OCI-LY1 (cell line): ENCODE measurements around the gene TBC1D9B.

Source experiments
- H2AFZ ChIP-seq: fragments of 200-600 bp; sonication (generic), shearing (Covaris generic); 2 replicates; pipeline ENCODE4 v1.6.0; 2014; ENCODE audit warnings: antibody characterized with exemption, mild to moderate bottlenecking, low read length
- H3F3A ChIP-seq: fragments of 200-600 bp; sonication (generic), shearing (Covaris generic); 2 replicates; pipeline ENCODE4 v1.6.0; 2014; ENCODE audit warnings: mild to moderate bottlenecking, antibody characterized with exemption, low read length, moderate library complexity; ENCODE audit not compliant: insufficient read depth
- H3K27ac ChIP-seq: fragments of 200-600 bp; sonication (generic); 2 replicates; pipeline ENCODE4 v1.5.1; 2014; ENCODE audit warnings: low read length, mixed run types, mild to moderate bottlenecking, low read depth; ENCODE audit not compliant: poor library complexity, severe bottlenecking
- H3K27me3 ChIP-seq: fragments of 200-600 bp; sonication (generic); 2 replicates; pipeline ENCODE4 v1.6.0; 2014; ENCODE audit warnings: antibody characterized with exemption, mild to moderate bottlenecking, low read length, moderate library complexity; ENCODE audit not compliant: insufficient read depth
- H3K36me3 ChIP-seq: fragments of 200-600 bp; sonication (generic); 2 replicates; pipeline ENCODE4 v1.6.1; 2014; ENCODE audit warnings: mild to moderate bottlenecking, antibody characterized with exemption, low read length, moderate library complexity, mixed read lengths; ENCODE audit not compliant: insufficient read depth
- H3K4me1 ChIP-seq: fragments of 200-600 bp; sonication (generic); 2 replicates; pipeline ENCODE4 v1.5.1; 2014; ENCODE audit warnings: mild to moderate bottlenecking, low read length, moderate library complexity; ENCODE audit not compliant: insufficient read depth, severe bottlenecking
- H3K4me2 ChIP-seq: fragments of 200-600 bp; sonication (generic), shearing (Covaris generic); 2 replicates; pipeline ENCODE4 v1.6.1; 2014; ENCODE audit warnings: low read length
- H3K4me3 ChIP-seq: fragments of 200-600 bp; sonication (generic); 2 replicates; pipeline ENCODE4 v1.5.1; 2014; ENCODE audit warnings: low read length, low read depth, mild to moderate bottlenecking, mixed read lengths; ENCODE audit not compliant: poor library complexity, severe bottlenecking
- H3K79me2 ChIP-seq: fragments of 200-600 bp; shearing (Covaris generic); 2 replicates; pipeline ENCODE4 v1.6.1; 2016; ENCODE audit warnings: mixed run types, low read length, mixed read lengths; ENCODE audit not compliant: insufficient read depth
- H3K9ac ChIP-seq: fragments of 200-600 bp; sonication (generic), shearing (Covaris generic); 2 replicates; pipeline ENCODE4 v1.6.1; 2014; ENCODE audit warnings: mild to moderate bottlenecking, low read length, mixed read lengths
- H3K9me2 ChIP-seq: fragments of 200-600 bp; sonication (generic), shearing (Covaris generic); 2 replicates; pipeline ENCODE4 v1.6.1; 2014; ENCODE audit warnings: low read depth, mild to moderate bottlenecking, low read length, mixed read lengths
- H3K9me3 ChIP-seq: fragments of 200-600 bp; shearing (Covaris generic); 2 replicates; pipeline ENCODE4 v1.6.1; 2014; ENCODE audit warnings: low read length, mixed read lengths
- H4K20me1 ChIP-seq: fragments of 200-600 bp; sonication (generic), shearing (Covaris generic); 2 replicates; pipeline ENCODE4 v1.6.0; 2016; ENCODE audit warnings: mild to moderate bottlenecking, low read length; ENCODE audit not compliant: insufficient read depth
- EZH2 ChIP-seq: fragments of 200-600 bp; sonication (generic), shearing (Covaris generic); IDR thresholded peaks from 2 replicates; pipeline ENCODE4 v1.8.0; 2017; ENCODE audit warnings: borderline replicate concordance, mixed run types, mild to moderate bottlenecking, antibody characterized with exemption, low read length, moderate library complexity, mixed read lengths
- TF ChIP-seq, protein P1 (sequence below): fragments of 200-600 bp; sonication (generic), shearing (Covaris generic); IDR thresholded peaks from 2 replicates; pipeline ENCODE4 v1.5.1; 2017; ENCODE audit warnings: mild to moderate bottlenecking, antibody characterized with exemption, low read length, moderate library complexity, mixed read lengths

Gene TBC1D9B

GRCh38 chr5:179874536-179875292 lies 33.0 kb downstream of the TBC1D9B start:
- Histone ChIP-seq H4K20me1 (no peaks in the 10 kb centered on the region), H3K4me1 (no peaks in the 10 kb centered on the region), H3K36me3 (peaks cover 50% of the 10 kb centered on the region; the same call in 1 of the 2 replicates), H3K9me2 (no peaks in the 10 kb centered on the region), H3K9ac (no peak overlapping the region), H2AFZ (no peak overlapping the region), H3K4me3 (no peak overlapping the region), H3K27ac (no peak overlapping the region), H3K9me3 (no peaks in the 10 kb centered on the region), H3K79me2 (no peaks in the 10 kb centered on the region), H3F3A (no peaks in the 10 kb centered on the region), H3K4me2 (no peak overlapping the region), H3K27me3 (no peaks in the 10 kb centered on the region)
- TF ChIP-seq, protein P1, sequence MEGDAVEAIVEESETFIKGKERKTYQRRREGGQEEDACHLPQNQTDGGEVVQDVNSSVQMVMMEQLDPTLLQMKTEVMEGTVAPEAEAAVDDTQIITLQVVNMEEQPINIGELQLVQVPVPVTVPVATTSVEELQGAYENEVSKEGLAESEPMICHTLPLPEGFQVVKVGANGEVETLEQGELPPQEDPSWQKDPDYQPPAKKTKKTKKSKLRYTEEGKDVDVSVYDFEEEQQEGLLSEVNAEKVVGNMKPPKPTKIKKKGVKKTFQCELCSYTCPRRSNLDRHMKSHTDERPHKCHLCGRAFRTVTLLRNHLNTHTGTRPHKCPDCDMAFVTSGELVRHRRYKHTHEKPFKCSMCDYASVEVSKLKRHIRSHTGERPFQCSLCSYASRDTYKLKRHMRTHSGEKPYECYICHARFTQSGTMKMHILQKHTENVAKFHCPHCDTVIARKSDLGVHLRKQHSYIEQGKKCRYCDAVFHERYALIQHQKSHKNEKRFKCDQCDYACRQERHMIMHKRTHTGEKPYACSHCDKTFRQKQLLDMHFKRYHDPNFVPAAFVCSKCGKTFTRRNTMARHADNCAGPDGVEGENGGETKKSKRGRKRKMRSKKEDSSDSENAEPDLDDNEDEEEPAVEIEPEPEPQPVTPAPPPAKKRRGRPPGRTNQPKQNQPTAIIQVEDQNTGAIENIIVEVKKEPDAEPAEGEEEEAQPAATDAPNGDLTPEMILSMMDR: no peak
- TF ChIP-seq EZH2: no peak

- TF ChIP-seq EZH2: no peak
- TF ChIP-seq, protein P1: no peak
- H4K20me1 ChIP-seq: no peaks in the 10 kb centered on the region
These were observed 33.6 kb downstream of the TBC1D9B start for GRCh38 chr5:179874136-179874535.

GRCh38 chr5:179873588-179874110 lies 34.0 kb downstream of the TBC1D9B start:
- H3K9ac ChIP-seq: no peak overlapping the region
- no peaks in the 10 kb centered on the region for H3K79me2 ChIP-seq
- H3K9me3 ChIP-seq: no peaks in the 10 kb centered on the region
- no peaks in the 10 kb centered on the region for H3K27me3 ChIP-seq
- H3K4me3 ChIP-seq: no peak overlapping the region
- no peaks in the 10 kb centered on the region for H3K4me1 ChIP-seq
- no peak overlapping the region for H2AFZ ChIP-seq
- H3K27ac ChIP-seq: no peak overlapping the region
- no peaks in the 10 kb centered on the region for H3K9me2 ChIP-seq
- H3K36me3 ChIP-seq: peaks cover 49% of the 10 kb centered on the region; the same call in 1 of the 2 replicates
- TF ChIP-seq, protein P1: no peak
- TF ChIP-seq EZH2: no peak
- no peaks in the 10 kb centered on the region for H4K20me1 ChIP-seq
- H3K4me2 ChIP-seq: no peak overlapping the region
- H3F3A ChIP-seq: no peaks in the 10 kb centered on the region

More at GRCh38 chr5:179874136-179874535, 33.6 kb downstream of the TBC1D9B start:
- Histone ChIP-seq H3K36me3 (peaks cover 49% of the 10 kb centered on the region; the same call in 1 of the 2 replicates), H3K9ac (no peak overlapping the region), H3K4me3 (no peak overlapping the region), H3K9me2 (no peaks in the 10 kb centered on the region), H3K9me3 (no peaks in the 10 kb centered on the region), H3F3A (no peaks in the 10 kb centered on the region), H3K79me2 (no peaks in the 10 kb centered on the region), H2AFZ (no peak overlapping the region), H3K27ac (no peak overlapping the region), H3K4me1 (no peaks in the 10 kb centered on the region), H3K4me2 (no peak overlapping the region), H3K27me3 (no peaks in the 10 kb centered on the region)
